Testis (tissue), 3 donors: Measurements from ENCODE around the gene MMP3. TPM values are rescaled to one million over a fixed set of nuclear protein-coding genes. Genes with fewer than 3 reads are reported as not detected.

Source experiments
- DNase-seq: peaks from one replicate; pipeline ENCODE4 v3.0.0-alpha.2; 2019
- H3K27ac ChIP-seq, 2 donors: fragments of 200-600 bp; sonication (generic); one replicate each; pipeline ENCODE4 v1.5.1; 2019
- H3K27me3 ChIP-seq: fragments of 200-600 bp; sonication (generic); one replicate; pipeline ENCODE4 v1.5.1; 2019
- H3K36me3 ChIP-seq: fragments of 200-600 bp; sonication (generic); one replicate; pipeline ENCODE4 v1.5.1; 2017; ENCODE audit warnings: low read depth; ENCODE audit errors: missing control alignments
- H3K4me1 ChIP-seq: fragments of 200-600 bp; sonication (generic); one replicate; pipeline ENCODE4 v1.5.1; 2019
- H3K4me3 ChIP-seq, 2 donors: fragments of 200-600 bp; sonication (generic); one replicate each; pipeline ENCODE4 v1.5.1; 2017 to 2019
- H3K9me3 ChIP-seq: fragments of 200-600 bp; sonication (generic); one replicate; pipeline ENCODE4 v1.5.1; 2017
- POLR2A ChIP-seq: fragments of 450-650 bp; IDR thresholded peaks from one replicate; pipeline ENCODE4 v1.6.1; 2017; ENCODE audit warnings: antibody characterized with exemption, mild to moderate bottlenecking, moderate library complexity
- WGBS, 2 donors: methylation state at CpG; one replicate each; pipeline ENCODE4 v1.1.5; 2018; 5-methylcytosine and 5-hydroxymethylcytosine counted together
- intact Hi-C: fragments of 100-400 bp; cut with DNase I; formaldehyde crosslinking; loops from one replicate; pipeline ENCODE4 v1.15.1; 2023; ENCODE audit warnings: low total_unique reads
- polyA plus RNA-seq: library from polyadenylated mRNA; stranded (reverse); fragments of 350-450 nt; fragmentation: Illumina TruSeq; extraction: RNeasy Lipid Tissue Mini Kit (QIAGEN cat#74804); gene quantifications from one replicate; pipeline ENCODE4 v1.2.3, GENCODE V29; 2014; ENCODE audit warnings: low read depth, low replicate concordance; ENCODE audit not compliant: insufficient read depth
- total RNA-seq, 2 donors: library from RNA; depleted of rRNA; stranded (reverse); fragments of >200 nt; gene quantifications; one replicate each; pipeline ENCODE4 v1.2.3, GENCODE V29; 2016
- TF ChIP-seq, protein P1 (sequence below), 3 experiments: fragments of 450-650 bp in 2 of 3; fragments of 200-600 bp in 1 of 3; sonication (generic) in 1 of 3; IDR thresholded peaks; one replicate each; pipeline ENCODE4 v1.5.1; 2016 to 2019; ENCODE audit warnings: antibody characterized with exemption in 3 of 3, mild to moderate bottlenecking in 2 of 3, moderate library complexity in 1 of 3

Gene MMP3
- total and polyA plus RNA-seq, 3 donors from 2014 or later: 10.2 TPM; not detected in 2

DNA sequence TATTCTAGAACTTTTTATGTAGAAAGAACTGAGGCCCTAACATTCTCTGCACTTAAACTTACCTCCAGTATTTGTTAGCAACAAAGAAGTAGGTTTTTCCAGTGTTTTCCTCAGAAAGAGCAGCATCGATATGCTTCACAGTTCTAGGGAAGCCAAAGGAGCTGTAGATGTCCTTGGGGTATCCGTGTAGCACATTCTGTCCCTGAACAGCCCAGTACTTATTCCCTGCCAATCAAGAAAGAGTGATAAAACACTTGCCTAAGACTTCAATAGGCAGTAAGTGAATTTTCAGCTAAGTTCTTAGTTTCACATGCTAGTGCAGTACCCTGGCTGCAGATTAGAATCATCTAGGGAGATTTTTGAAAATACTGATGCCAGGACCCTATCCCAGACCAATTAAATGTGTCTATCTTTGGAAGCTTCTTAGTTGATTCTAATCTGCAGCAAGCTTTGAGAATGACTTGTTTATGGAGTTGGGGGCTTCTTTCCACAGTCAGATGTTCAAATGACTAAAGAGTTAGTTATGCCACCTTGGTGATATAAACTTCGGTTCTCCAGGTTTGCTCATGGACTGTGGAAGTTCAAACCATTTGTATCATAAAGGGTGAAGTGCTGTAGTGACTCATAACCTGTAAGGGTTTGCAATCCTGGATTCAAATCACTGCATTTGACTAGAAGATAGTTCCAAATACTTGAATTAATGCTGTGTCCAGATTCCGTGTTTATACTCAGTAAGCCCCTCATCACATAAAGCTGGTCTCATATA lies 52.0 kb downstream of the MMP3 start:
- H3K9me3 ChIP-seq: no peaks in the 10 kb centered on the region
- 62 to 67% methylated on average over 4 of the region's 4 CpGs for WGBS, 2 donors
- no peaks in the 10 kb centered on the region for H3K36me3 ChIP-seq
- H3K4me3 ChIP-seq: no peak overlapping the region
- DNase-seq: no peak
- H3K27me3 ChIP-seq: no peaks in the 10 kb centered on the region
- H3K4me1 ChIP-seq: no peaks in the 10 kb centered on the region
- no peak overlapping the region for H3K27ac ChIP-seq
- TF ChIP-seq, protein P1, sequence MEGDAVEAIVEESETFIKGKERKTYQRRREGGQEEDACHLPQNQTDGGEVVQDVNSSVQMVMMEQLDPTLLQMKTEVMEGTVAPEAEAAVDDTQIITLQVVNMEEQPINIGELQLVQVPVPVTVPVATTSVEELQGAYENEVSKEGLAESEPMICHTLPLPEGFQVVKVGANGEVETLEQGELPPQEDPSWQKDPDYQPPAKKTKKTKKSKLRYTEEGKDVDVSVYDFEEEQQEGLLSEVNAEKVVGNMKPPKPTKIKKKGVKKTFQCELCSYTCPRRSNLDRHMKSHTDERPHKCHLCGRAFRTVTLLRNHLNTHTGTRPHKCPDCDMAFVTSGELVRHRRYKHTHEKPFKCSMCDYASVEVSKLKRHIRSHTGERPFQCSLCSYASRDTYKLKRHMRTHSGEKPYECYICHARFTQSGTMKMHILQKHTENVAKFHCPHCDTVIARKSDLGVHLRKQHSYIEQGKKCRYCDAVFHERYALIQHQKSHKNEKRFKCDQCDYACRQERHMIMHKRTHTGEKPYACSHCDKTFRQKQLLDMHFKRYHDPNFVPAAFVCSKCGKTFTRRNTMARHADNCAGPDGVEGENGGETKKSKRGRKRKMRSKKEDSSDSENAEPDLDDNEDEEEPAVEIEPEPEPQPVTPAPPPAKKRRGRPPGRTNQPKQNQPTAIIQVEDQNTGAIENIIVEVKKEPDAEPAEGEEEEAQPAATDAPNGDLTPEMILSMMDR (IDR thresholded peaks at IDR 0.05): no peak
- no peak for TF ChIP-seq POLR2A
- intact Hi-C loops: no loop called here

DNA sequence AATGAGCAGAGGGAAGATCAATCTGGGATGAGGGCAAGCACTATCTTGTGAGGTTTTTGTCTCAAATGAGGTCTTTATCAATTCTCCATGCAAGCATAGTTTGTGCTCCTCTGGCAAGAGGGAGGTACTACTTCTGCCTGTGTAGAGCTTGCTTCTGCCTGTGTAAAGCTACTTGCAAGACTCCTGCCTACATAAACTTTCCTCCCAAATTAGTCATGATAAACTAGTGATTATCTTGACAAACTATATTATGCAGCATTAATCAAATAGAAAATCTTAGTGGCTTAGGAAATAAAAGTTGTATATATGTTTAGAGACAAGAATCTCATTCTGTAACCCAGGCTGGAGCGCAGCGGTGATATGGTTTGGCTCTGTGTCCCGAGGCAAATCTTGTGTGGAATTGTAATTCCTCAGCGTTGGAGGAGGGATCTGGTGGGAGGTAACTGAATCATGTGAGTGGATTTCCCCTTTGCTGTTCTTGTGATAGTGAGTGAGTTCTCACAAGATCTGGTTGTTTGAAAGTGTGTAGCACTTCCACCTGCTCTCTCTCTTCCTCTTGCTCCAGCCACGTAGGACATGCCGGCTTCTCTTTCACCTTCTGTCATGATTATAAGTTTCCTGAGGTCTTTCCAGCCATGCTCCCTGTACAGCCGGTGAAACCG lies 54.9 kb downstream of the MMP3 start:
- 76% methylated on average over 8 of the region's 8 CpGs for WGBS, 2 donors
- Histone ChIP-seq H3K4me1 (no peaks in the 10 kb centered on the region), H3K27ac (no peak overlapping the region), H3K27me3 (no peaks in the 10 kb centered on the region), H3K36me3 (no peaks in the 10 kb centered on the region), H3K9me3 (no peaks in the 10 kb centered on the region), H3K4me3 (no peak overlapping the region)
- intact Hi-C loops: no loop called here
- no peak for DNase-seq
- TF ChIP-seq POLR2A: no peak
- TF ChIP-seq, protein P1 (IDR thresholded peaks at IDR 0.05): no peak

Other genes with a start within 250 kb of the MMP3 start
- gene MMP20, start 218.3 kb downstream of the MMP3 start, total RNA-seq: 1 to 10 TPM in 1 of 2 donors, not detected in 1; 3.1 TPM
- gene MMP20, start 218.3 kb downstream of the MMP3 start, polyA plus RNA-seq: 15.5 TPM
- not detected for gene MMP27, start 137.8 kb downstream of the MMP3 start, total RNA-seq
- not detected for gene MMP27, start 137.8 kb downstream of the MMP3 start, polyA plus RNA-seq
- 1 to 10 TPM in 1 of 2 donors, under 1 TPM in 1; 0.25 to 2.0 TPM for gene MMP8, start 118.7 kb downstream of the MMP3 start, total RNA-seq
- gene MMP8, start 118.7 kb downstream of the MMP3 start, polyA plus RNA-seq: 0.25 TPM
- under 1 TPM; 0.19 to 0.39 TPM for gene MMP10, start 63.0 kb downstream of the MMP3 start, total RNA-seq
- gene MMP10, start 63.0 kb downstream of the MMP3 start, polyA plus RNA-seq: 1.1 TPM
- gene MMP1, start 45.4 kb downstream of the MMP3 start, total RNA-seq: under 1 TPM in 1 of 2 donors, not detected in 1; 0.31 TPM
- gene MMP1, start 45.4 kb downstream of the MMP3 start, polyA plus RNA-seq: 0.21 TPM
- under 1 TPM in 1 of 2 donors, not detected in 1; 0.25 TPM for gene MMP12, start 31.4 kb upstream of the MMP3 start, total RNA-seq
- gene MMP12, start 31.4 kb upstream of the MMP3 start, polyA plus RNA-seq: 0.61 TPM
- under 1 TPM in 1 of 2 donors, not detected in 1; 0.31 TPM for gene MMP13, start 112.1 kb upstream of the MMP3 start, total RNA-seq
- gene MMP13, start 112.1 kb upstream of the MMP3 start, polyA plus RNA-seq: not detected
- gene DCUN1D5, start 248.6 kb upstream of the MMP3 start, total RNA-seq: 10 to 100 TPM; 62.5 to 70.8 TPM
- gene DCUN1D5, start 248.6 kb upstream of the MMP3 start, polyA plus RNA-seq: 37.3 TPM